Lung (tissue), 12 donors: ENCODE measurements around the gene SLC22A5. TPM values are rescaled to one million over a fixed set of nuclear protein-coding genes. Genes with fewer than 3 reads are reported as not detected.

ENCODE experiments used
- ATAC-seq: fragments of 200-7000 bp; cut with Tn5 transposase; one replicate; pipeline ENCODE4 v1.9.1; 2020; ENCODE audit warnings: moderate number of reproducible peaks; ENCODE audit not compliant: insufficient read depth, low FRiP score
- DNase-seq, 3 donors: peaks; one replicate each; pipeline ENCODE4 v3.0.0-alpha.2; 2013 to 2017
- H3K27ac ChIP-seq, 2 donors: one replicate each; pipeline ENCODE4 v1.5.1; 2013; ENCODE audit warnings: mild to moderate bottlenecking in 2 of 2, moderate library complexity in 2 of 2, control low read depth in 1 of 2, inconsistent platforms in 1 of 2, low read depth in 1 of 2, low read length in 1 of 2
- H3K27me3 ChIP-seq, 3 donors: one replicate each; pipeline ENCODE4 v1.5.1; 2013; ENCODE audit warnings: low read length in 2 of 3; ENCODE audit not compliant: control insufficient read depth in 3 of 3, insufficient read depth in 3 of 3
- H3K36me3 ChIP-seq, 4 donors: one replicate each; pipeline ENCODE4 v1.5.1; 2013; ENCODE audit warnings: low read length in 4 of 4, mild to moderate bottlenecking in 1 of 4, moderate library complexity in 1 of 4; ENCODE audit not compliant: control insufficient read depth in 4 of 4, insufficient read depth in 4 of 4
- H3K4me1 ChIP-seq, 5 donors: one replicate each; pipeline ENCODE4 v1.5.1; 2013; ENCODE audit warnings: low read length in 5 of 5, mild to moderate bottlenecking in 2 of 5, moderate library complexity in 1 of 5; ENCODE audit not compliant: control insufficient read depth in 5 of 5, insufficient read depth in 5 of 5
- H3K4me3 ChIP-seq: one replicate; pipeline ENCODE4 v1.5.1; 2013; ENCODE audit warnings: mild to moderate bottlenecking, control low read depth, moderate library complexity
- H3K9ac ChIP-seq, 2 donors: one replicate each; pipeline ENCODE4 v1.5.1; 2013; ENCODE audit warnings: low read length in 2 of 2, control low read depth in 1 of 2; ENCODE audit not compliant: insufficient read depth in 1 of 2
- H3K9me3 ChIP-seq, 4 donors: one replicate each; pipeline ENCODE4 v1.5.1; 2013; ENCODE audit warnings: low read length in 3 of 4, mild to moderate bottlenecking in 1 of 4, moderate library complexity in 1 of 4; ENCODE audit not compliant: control insufficient read depth in 4 of 4, insufficient read depth in 3 of 4
- WGBS, 2 donors: extraction: QIAGEN DNeasy Blood & Tissue Kit; methylation state at CpG; one replicate each; pipeline ENCODE4 v1.1.7; 2013; 5-methylcytosine and 5-hydroxymethylcytosine counted together
- polyA plus RNA-seq, 2 donors: library from polyadenylated mRNA; stranded (reverse); fragments of 200-250 nt; gene quantifications; one replicate each; pipeline ENCODE4 v1.2.1, GENCODE V29; 2013
- total RNA-seq, 2 donors: library from RNA; depleted of rRNA in 1 of 2; stranded (reverse); fragments of >200 nt in 1 of 2; gene quantifications; one replicate each; pipeline ENCODE4 v1.2.1, GENCODE V29; 2014 to 2021
- TF ChIP-seq, protein P1 (sequence below): IDR thresholded peaks from 2 replicates; pipeline ENCODE4 v1.5.1; 2012; ENCODE audit warnings: mild to moderate bottlenecking; ENCODE audit errors: control extremely low read depth, extremely low read depth
- donor health status: control.
- donor health status: control.
- donor health status: Bipolar disorder and iron deficiency.
- donor health status: healthy.
- donor health status: DM: yes; HTN: yes; CAD: no.

SLC22A5 gene
- total and polyA plus RNA-seq, 4 donors, result 4.6 to 12.7 (median 7.9) TPM

DNA sequence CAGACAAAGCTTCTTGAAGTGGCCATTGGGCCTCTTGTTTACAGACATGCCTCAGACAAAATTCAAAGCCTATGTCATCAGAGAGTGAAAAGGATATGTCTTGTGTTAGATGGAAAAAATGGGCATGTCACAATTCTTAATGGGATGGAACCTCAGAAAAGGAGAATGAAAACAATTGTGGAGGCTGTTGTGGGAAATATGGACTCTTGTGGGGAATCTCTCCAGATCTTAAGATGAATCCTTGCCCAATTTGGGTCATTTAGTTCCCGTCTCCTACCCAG is 19.5 kb downstream of the SLC22A5 start:
- Histone ChIP-seq H3K4me3 (no peak overlapping the region), H3K27me3 (no peaks in the 10 kb centered on the region), H3K9me3 (no peaks in the 10 kb centered on the region), H3K36me3 (peaks cover 7 to 17% (median 11%) of the 10 kb centered on the region in 4 donors), H3K4me1 (peaks cover 6 to 23% (median 15%) of the 10 kb centered on the region in 5 donors), H3K27ac (peak overlapping the region; percentile 56 to 83), H3K9ac (no peak overlapping the region)
- TF ChIP-seq, protein P1, sequence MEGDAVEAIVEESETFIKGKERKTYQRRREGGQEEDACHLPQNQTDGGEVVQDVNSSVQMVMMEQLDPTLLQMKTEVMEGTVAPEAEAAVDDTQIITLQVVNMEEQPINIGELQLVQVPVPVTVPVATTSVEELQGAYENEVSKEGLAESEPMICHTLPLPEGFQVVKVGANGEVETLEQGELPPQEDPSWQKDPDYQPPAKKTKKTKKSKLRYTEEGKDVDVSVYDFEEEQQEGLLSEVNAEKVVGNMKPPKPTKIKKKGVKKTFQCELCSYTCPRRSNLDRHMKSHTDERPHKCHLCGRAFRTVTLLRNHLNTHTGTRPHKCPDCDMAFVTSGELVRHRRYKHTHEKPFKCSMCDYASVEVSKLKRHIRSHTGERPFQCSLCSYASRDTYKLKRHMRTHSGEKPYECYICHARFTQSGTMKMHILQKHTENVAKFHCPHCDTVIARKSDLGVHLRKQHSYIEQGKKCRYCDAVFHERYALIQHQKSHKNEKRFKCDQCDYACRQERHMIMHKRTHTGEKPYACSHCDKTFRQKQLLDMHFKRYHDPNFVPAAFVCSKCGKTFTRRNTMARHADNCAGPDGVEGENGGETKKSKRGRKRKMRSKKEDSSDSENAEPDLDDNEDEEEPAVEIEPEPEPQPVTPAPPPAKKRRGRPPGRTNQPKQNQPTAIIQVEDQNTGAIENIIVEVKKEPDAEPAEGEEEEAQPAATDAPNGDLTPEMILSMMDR, result no peak
- 95 to 98% methylated on average over 1 of the region's 1 CpG for WGBS, 2 donors
- no peak for ATAC-seq
- no peak for DNase-seq

DNA sequence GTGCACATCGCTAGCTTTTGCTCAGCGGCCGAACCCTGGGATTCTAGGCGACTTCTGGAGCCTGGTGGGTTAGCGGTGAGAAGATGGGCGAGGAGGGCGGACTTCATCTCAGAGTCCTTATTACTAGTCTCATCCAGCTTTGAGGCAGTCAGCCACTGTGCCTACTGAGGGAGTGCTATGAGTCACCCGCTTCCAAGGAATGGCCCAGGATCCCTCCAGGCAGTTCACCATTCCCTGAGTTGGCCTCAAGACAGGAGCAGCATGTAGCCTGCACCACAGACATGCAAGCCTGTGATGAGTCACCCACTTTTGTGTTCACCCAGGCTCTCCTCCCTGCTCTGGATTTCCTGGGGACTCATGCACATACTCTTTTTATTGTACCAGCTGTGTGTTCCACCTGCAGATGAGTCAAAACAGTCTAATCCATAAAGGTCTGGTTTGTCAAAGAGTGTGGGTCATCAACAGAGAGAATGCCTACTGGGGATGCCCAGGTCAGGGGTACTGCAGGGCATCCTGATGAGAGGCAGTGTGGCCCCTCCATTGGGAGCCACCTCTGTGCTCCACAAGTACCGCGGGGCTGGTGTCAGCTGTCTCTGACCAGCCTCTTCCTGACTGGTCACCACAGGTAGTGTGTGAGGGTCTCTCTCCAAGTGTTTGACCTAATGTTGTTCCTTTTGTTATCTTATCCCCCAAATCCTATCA is 20.2 kb downstream of the SLC22A5 start:
- Histone ChIP-seq H3K9ac (no peak overlapping the region), H3K27ac (peak overlapping the region; percentile 65 to 71), H3K9me3 (no peaks in the 10 kb centered on the region), H3K36me3 (peaks cover 8 to 22% (median 10%) of the 10 kb centered on the region in 4 donors), H3K4me3 (no peak overlapping the region), H3K4me1 (peaks cover 6 to 23% (median 15%) of the 10 kb centered on the region in 5 donors), H3K27me3 (no peaks in the 10 kb centered on the region)
- ATAC-seq (no peak), DNase-seq (no peak)
- 96 to 98% methylated on average over 10 of the region's 10 CpGs for WGBS, 2 donors
- TF ChIP-seq, protein P1, result no peak

DNA sequence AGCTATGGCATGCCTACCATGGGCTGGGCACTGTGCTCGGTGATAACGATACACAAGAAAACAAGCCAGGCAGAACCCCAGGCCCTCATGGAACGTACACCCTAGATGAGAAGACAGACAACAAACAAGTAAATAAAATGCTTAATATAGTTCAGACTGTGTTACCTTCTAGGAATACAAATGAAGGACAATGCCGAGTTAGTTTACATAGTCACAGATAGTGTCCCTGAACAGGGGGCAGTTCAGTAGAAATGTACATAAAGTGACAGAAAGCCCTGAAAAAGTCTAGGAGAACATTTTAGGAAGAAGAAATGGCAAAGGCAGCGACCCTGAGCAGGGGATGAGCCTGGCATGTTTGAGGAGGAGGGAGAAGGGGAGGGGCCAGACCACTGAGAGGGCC is 21.7 kb downstream of the SLC22A5 start:
- WGBS, 2 donors, result 67 to 79% methylated on average over 5 of the region's 5 CpGs

More for the DNA sequence above, 21.7 kb downstream of the SLC22A5 start:
- H3K9ac ChIP-seq, result no peak overlapping the region
- TF ChIP-seq, protein P1, result no peak
- no peak overlapping the region for H3K4me3 ChIP-seq
- no peak for DNase-seq
- peaks cover 6 to 21% (median 11%) of the 10 kb centered on the region in 5 donors for H3K4me1 ChIP-seq
- no peaks in the 10 kb centered on the region for H3K27me3 ChIP-seq
- no peak overlapping the region for H3K27ac ChIP-seq
- no peaks in the 10 kb centered on the region for H3K9me3 ChIP-seq
- ATAC-seq, result no peak
- peaks cover 11 to 27% (median 14%) of the 10 kb centered on the region in 4 donors for H3K36me3 ChIP-seq
